Spleen (tissue), 11 donors: ENCODE measurements around the gene ARHGEF7. TPM values are rescaled to one million over a fixed set of nuclear protein-coding genes. Genes with fewer than 3 reads are reported as not detected.
"Not testable (repeated sequence)": the region's sequence is repeated elsewhere in the genome, so short reads cannot be mapped to it uniquely, and the experiment has no call there.

Experiments
- DNase-seq: peaks from one replicate; pipeline ENCODE4 v3.0.0-alpha.2; 2020
- H3K27ac ChIP-seq, 8 donors: fragments of 200-600 bp; sonication (generic) in 7 of 8; 1 replicate in 4 of 8; 2 replicates in 4 of 8; pipeline versions ENCODE4 v1.5.0 to v1.8.0; 2016 to 2021; ENCODE audit warnings: inconsistent platforms in 4 of 8, mild to moderate bottlenecking in 4 of 8, moderate library complexity in 1 of 8
- H3K27me3 ChIP-seq, 7 donors: fragments of 200-600 bp; sonication (generic) in 6 of 7; replicated peaks in 1 of 7; 1 replicate in 4 of 7; 2 replicates in 3 of 7; pipeline versions ENCODE4 v1.5.0 to v1.8.0; 2016 to 2021; ENCODE audit warnings: inconsistent platforms in 3 of 7, mild to moderate bottlenecking in 1 of 7
- H3K36me3 ChIP-seq, 6 donors: fragments of 200-600 bp; sonication (generic) in 5 of 6; 1 replicate in 4 of 6; 2 replicates in 2 of 6; pipeline versions ENCODE4 v1.5.0 to v1.8.0; 2016 to 2021; ENCODE audit warnings: inconsistent platforms in 2 of 6
- H3K4me1 ChIP-seq, 6 donors: fragments of 200-600 bp; sonication (generic) in 5 of 6; 1 replicate in 3 of 6; 2 replicates in 3 of 6; pipeline versions ENCODE4 v1.5.0 to v1.8.0; 2016 to 2021; ENCODE audit warnings: inconsistent platforms in 3 of 6
- H3K4me3 ChIP-seq, 8 donors: fragments of 200-600 bp; sonication (generic) in 7 of 8; 1 replicate in 4 of 8; 2 replicates in 4 of 8; pipeline versions ENCODE4 v1.5.0 to v1.8.0; 2016 to 2021; ENCODE audit warnings: inconsistent platforms in 4 of 8, mild to moderate bottlenecking in 4 of 8, moderate library complexity in 2 of 8
- H3K9me3 ChIP-seq, 8 donors: fragments of 200-600 bp; sonication (generic) in 7 of 8; 1 replicate in 4 of 8; 2 replicates in 4 of 8; pipeline versions ENCODE4 v1.5.0 to v1.8.0; 2016 to 2021; ENCODE audit warnings: inconsistent platforms in 4 of 8
- CTCF ChIP-seq, 11 experiments: fragments of 200-600 bp in 7 of 11; fragments of 450-650 bp in 4 of 11; sonication (generic) in 4 of 11; IDR thresholded peaks in 8 of 11; conservative IDR thresholded peaks in 3 of 11; 1 replicate in 7 of 11; 2 replicates in 4 of 11; pipeline versions ENCODE4 v1.4.0 to v1.8.0; 2016 to 2021; ENCODE audit warnings: antibody characterized with exemption in 11 of 11, inconsistent platforms in 4 of 11, mild to moderate bottlenecking in 1 of 11
- POLR2A ChIP-seq, 3 donors: fragments of 450-650 bp; IDR thresholded peaks; one replicate each; pipeline ENCODE4 v1.5.1; 2017; ENCODE audit warnings: antibody characterized with exemption in 3 of 3, mild to moderate bottlenecking in 1 of 3
- POLR2AphosphoS5 ChIP-seq, 3 donors: sonication (generic); formaldehyde crosslinking; IDR thresholded peaks; one replicate each; pipeline ENCODE4 v1.5.1; 2017; ENCODE audit warnings: antibody characterized with exemption in 3 of 3
- WGBS, 5 donors: extraction: QIAGEN DNeasy Blood & Tissue Kit in 3 of 5; methylation state at CpG; one replicate each; pipeline versions ENCODE4 v1.1.5 to v1.1.7; 2013 to 2018; 5-methylcytosine and 5-hydroxymethylcytosine counted together
- intact Hi-C: fragments of 100-400 bp; cut with DNase I; formaldehyde crosslinking; loops from one replicate; pipeline ENCODE4 v1.15.0; 2023; ENCODE audit warnings: low total_unique reads
- polyA plus RNA-seq, 3 donors: library from polyadenylated mRNA; stranded (reverse); fragments of 200-250 nt; gene quantifications; one replicate each; pipeline ENCODE4 v1.2.1, GENCODE V29; 2013
- total RNA-seq, 7 donors: library from RNA; depleted of rRNA in 3 of 7; stranded (reverse); fragments of >200 nt in 3 of 7; fragmentation: NEBNext Ultra II Directional in 4 of 7; extraction: Animal tissue kit (Norgen Biotek cat#: 25700) in 4 of 7; gene quantifications; one replicate each; pipeline versions ENCODE4 v1.1.0 to v1.2.1, GENCODE V29; 2016 to 2021
- donor health status: healthy with polysubstance abuse.
- donor health status: DM: no; HTN: no; CAD: no; lungs with moderate emphysema.
- donor health status: DM: no; HTN: no; CAD: no.
- donor health status: Bipolar disorder and iron deficiency.
- donor health status: healthy.
- donor health status: DM: no; HTN: no; CAD: no.
- donor health status: DM: yes; HTN: yes; CAD: no.

Gene ARHGEF7
- total and polyA plus RNA-seq, 10 donors, result 18.0 to 192 (median 114) TPM

DNA sequence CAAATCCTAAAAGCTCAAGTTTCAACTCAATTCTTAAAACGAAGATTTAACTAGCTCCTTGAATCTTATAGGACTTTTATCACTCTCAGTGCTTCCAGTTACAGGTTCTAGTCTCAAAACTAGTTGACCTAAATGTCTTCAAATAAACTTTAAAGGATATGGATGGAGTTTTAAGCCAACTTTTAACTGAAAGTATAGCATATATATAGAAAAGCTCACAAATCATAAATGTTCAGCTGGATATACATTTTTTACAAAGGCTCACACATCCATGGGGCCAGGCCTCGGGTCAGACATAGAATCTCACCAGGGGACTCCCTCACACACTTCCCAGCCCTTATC lies 47.1 kb upstream of the ARHGEF7 start:
- no peaks in the 10 kb centered on the region for H3K36me3 ChIP-seq
- no peak for DNase-seq
- peaks cover under 1 to 28% (median 25%) of the 10 kb centered on the region in 8 donors for H3K9me3 ChIP-seq
- H3K27me3 ChIP-seq, result peaks cover 0 to 39% (median 6%) of the 10 kb centered on the region in 7 donors
- intact Hi-C loops, result no loop called here
- WGBS, 5 donors, result 4 to 38% (median 10%) methylated on average over 2 of the region's 2 CpGs
- TF ChIP-seq CTCF (IDR thresholded peaks at IDR 0.05 in 8 of 11, conservative IDR thresholded peaks at IDR 0.05 in 3 of 11) (peak in 2 of 11 experiments; percentile 12 to 17), POLR2AphosphoS5 (IDR thresholded peaks at IDR 0.05) (no peak), POLR2A (IDR thresholded peaks at IDR 0.05) (no peak)
- peak overlapping the region in 4 of 8 donors; percentile 42 to 75 (median 50) for H3K4me3 ChIP-seq
- H3K27ac ChIP-seq, result peak overlapping the region in 1 of 8 donors; percentile 81
- H3K4me1 ChIP-seq, result peaks cover 0 to 20% (median 15%) of the 10 kb centered on the region in 6 donors

GRCh38 chr13:111071120-111071519 lies 44.0 kb upstream of the ARHGEF7 start:
- WGBS, 5 donors, result 47 to 62% (median 52%) methylated on average over 4 of the region's 4 CpGs
- DNase-seq, H3K4me3 ChIP-seq, H3K36me3 ChIP-seq, H3K27ac ChIP-seq: not testable (repeated sequence)
- peaks cover 10 to 59% (median 55%) of the 10 kb centered on the region in 8 donors for H3K9me3 ChIP-seq
- H3K27me3 ChIP-seq, result peaks cover 0 to 25% (median 6%) of the 10 kb centered on the region in 7 donors
- H3K4me1 ChIP-seq, result peaks cover 0 to 20% (median 15%) of the 10 kb centered on the region in 6 donors
- intact Hi-C loops, result loop anchor here (5.0 kb wide), 1 partner anchor 151 kb away; no protein-coding TSS in a partner anchor

- not testable (repeated sequence) for H3K27ac ChIP-seq, H3K36me3 ChIP-seq, H3K4me3 ChIP-seq, DNase-seq
- Histone ChIP-seq H3K27me3 (peaks cover 0 to 21% (median 6%) of the 10 kb centered on the region in 7 donors), H3K9me3 (peaks cover 10 to 63% (median 55%) of the 10 kb centered on the region in 8 donors), H3K4me1 (peaks cover 0 to 18% (median 11%) of the 10 kb centered on the region in 6 donors)
- intact Hi-C loops, result loop anchor here (5.0 kb wide), 1 partner anchor 151 kb away; no protein-coding TSS in a partner anchor
- WGBS, 5 donors, result 79 to 90% (median 83%) methylated on average over 7 of the region's 7 CpGs
Measured at GRCh38 chr13:111071526-111071925, 43.6 kb upstream of the ARHGEF7 start.

- no peak for DNase-seq
- no peak overlapping the region for H3K4me3 ChIP-seq
- intact Hi-C loops, result loop anchor here (5.0 kb wide), 1 partner anchor 147 kb away; no protein-coding TSS in a partner anchor
- WGBS, 5 donors, result 83 to 94% (median 89%) methylated on average over 3 of the region's 3 CpGs
- peaks cover 10 to 66% (median 55%) of the 10 kb centered on the region in 8 donors for H3K9me3 ChIP-seq
- TF ChIP-seq CTCF (IDR thresholded peaks at IDR 0.05 in 8 of 11, conservative IDR thresholded peaks at IDR 0.05 in 3 of 11) (no peak), POLR2A (IDR thresholded peaks at IDR 0.05) (no peak), POLR2AphosphoS5 (IDR thresholded peaks at IDR 0.05) (no peak)
- H3K27me3 ChIP-seq, result no peaks in the 10 kb centered on the region
- H3K4me1 ChIP-seq, result no peaks in the 10 kb centered on the region
- H3K27ac ChIP-seq, result no peak overlapping the region
- H3K36me3 ChIP-seq, result no peaks in the 10 kb centered on the region
Measured at GRCh38 chr13:111074826-111075225, 40.3 kb upstream of the ARHGEF7 start.

- no peak for DNase-seq
- peaks cover 10 to 55% (median 46%) of the 10 kb centered on the region in 8 donors for H3K9me3 ChIP-seq
- no peaks in the 10 kb centered on the region for H3K4me1 ChIP-seq
- no peak overlapping the region for H3K27ac ChIP-seq
- no peak overlapping the region for H3K4me3 ChIP-seq
- TF ChIP-seq CTCF (IDR thresholded peaks at IDR 0.05 in 8 of 11, conservative IDR thresholded peaks at IDR 0.05 in 3 of 11) (no peak), POLR2AphosphoS5 (IDR thresholded peaks at IDR 0.05) (no peak), POLR2A (IDR thresholded peaks at IDR 0.05) (no peak)
- no peaks in the 10 kb centered on the region for H3K36me3 ChIP-seq
- intact Hi-C loops, result no loop called here
- no peaks in the 10 kb centered on the region for H3K27me3 ChIP-seq
- WGBS, 5 donors, result 83 to 93% (median 85%) methylated on average over 8 to 11 of the region's 11 CpGs
Measured at GRCh38 chr13:111076155-111077013, 38.7 kb upstream of the ARHGEF7 start.
